ENCODE results near the gene BAIAP2L1.

Gene BAIAP2L1

DNA sequence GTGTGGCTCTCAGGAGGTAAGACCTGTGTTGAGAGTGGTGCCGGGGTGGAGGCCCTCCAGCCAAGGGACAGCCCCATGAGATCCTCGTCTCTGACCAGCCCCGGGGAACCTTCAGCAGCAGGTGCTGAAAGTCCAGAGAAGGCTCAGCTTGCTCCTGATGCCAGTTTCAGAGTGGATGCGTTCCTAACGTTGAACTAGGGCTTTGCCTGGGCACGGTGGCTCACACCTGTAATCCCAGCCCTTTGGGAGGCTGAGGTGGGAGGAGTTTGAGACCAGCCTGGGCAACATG is 45.7 kb downstream of the BAIAP2L1 start:
- TF ChIP-seq ZBTB7A (IDR thresholded peaks at IDR 0.05; ENCODE audit: low read depth) (no peak), REST (IDR thresholded peaks at IDR 0.05; ENCODE audit: low read depth) (no peak), CEBPB (IDR thresholded peaks at IDR 0.05) (no peak), EP300 (IDR thresholded peaks at IDR 0.05; ENCODE audit: borderline replicate concordance) (no peak), TCF12 (IDR thresholded peaks at IDR 0.05; ENCODE audit: low read depth) (no peak), EGR1 (IDR thresholded peaks at IDR 0.05) (no peak), NFIC (IDR thresholded peaks at IDR 0.05) (no peak), CREB1 (IDR thresholded peaks at IDR 0.05; ENCODE audit: low read depth) (no peak), YY1 (IDR thresholded peaks at IDR 0.05; ENCODE audit: low read depth) (no peak)
- TF ChIP-seq, protein P1, sequence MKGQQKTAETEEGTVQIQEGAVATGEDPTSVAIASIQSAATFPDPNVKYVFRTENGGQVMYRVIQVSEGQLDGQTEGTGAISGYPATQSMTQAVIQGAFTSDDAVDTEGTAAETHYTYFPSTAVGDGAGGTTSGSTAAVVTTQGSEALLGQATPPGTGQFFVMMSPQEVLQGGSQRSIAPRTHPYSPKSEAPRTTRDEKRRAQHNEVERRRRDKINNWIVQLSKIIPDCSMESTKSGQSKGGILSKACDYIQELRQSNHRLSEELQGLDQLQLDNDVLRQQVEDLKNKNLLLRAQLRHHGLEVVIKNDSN (IDR thresholded peaks at IDR 0.05), result no peak
- TF ChIP-seq, protein P2, sequence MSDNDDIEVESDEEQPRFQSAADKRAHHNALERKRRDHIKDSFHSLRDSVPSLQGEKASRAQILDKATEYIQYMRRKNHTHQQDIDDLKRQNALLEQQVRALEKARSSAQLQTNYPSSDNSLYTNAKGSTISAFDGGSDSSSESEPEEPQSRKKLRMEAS (IDR thresholded peaks at IDR 0.05), result no peak

GRCh38 chr7:98354511-98355249 is 46.2 kb downstream of the BAIAP2L1 start:
- 0 out of 2 replicates have a peak, but pooled peaks have one; percentile 73 for TF ChIP-seq FOXM1 (IDR thresholded peaks at IDR 0.05; ENCODE audit: borderline replicate concordance, low read depth)
- TF ChIP-seq, protein P1 (IDR thresholded peaks at IDR 0.05), result no peak; the same call in 1 of the 2 replicates
- TF ChIP-seq CEBPB (IDR thresholded peaks at IDR 0.05), result 0 out of 2 replicates have a peak, but pooled peaks have one; percentile 13
- TF ChIP-seq EGR1 (IDR thresholded peaks at IDR 0.05), result no peak
- no peak for TF ChIP-seq REST (IDR thresholded peaks at IDR 0.05; ENCODE audit: low read depth)
- TF ChIP-seq, protein P2 (IDR thresholded peaks at IDR 0.05), result peak; percentile 57; the same call in 1 of the 2 replicates
- peak; percentile 92 for TF ChIP-seq TCF12 (IDR thresholded peaks at IDR 0.05; ENCODE audit: low read depth)
- TF ChIP-seq RAD21 (IDR thresholded peaks at IDR 0.05; ENCODE audit: low read depth), result peak; percentile 39; the same call in 1 of the 2 replicates
- TF ChIP-seq CREB1 (IDR thresholded peaks at IDR 0.05; ENCODE audit: low read depth), result no peak
- 0 out of 2 replicates have a peak, but pooled peaks have one; percentile 0 for TF ChIP-seq TAF1 (IDR thresholded peaks at IDR 0.05; ENCODE audit: low read depth)
- 0 out of 2 replicates have a peak, but pooled peaks have one; percentile 28 for TF ChIP-seq ZBTB7A (IDR thresholded peaks at IDR 0.05; ENCODE audit: low read depth)
- peak; percentile 75 for TF ChIP-seq NFIC (IDR thresholded peaks at IDR 0.05)
- TF ChIP-seq YY1 (IDR thresholded peaks at IDR 0.05; ENCODE audit: low read depth), result peak; percentile 49; the same call in 1 of the 2 replicates
- TF ChIP-seq EP300 (IDR thresholded peaks at IDR 0.05; ENCODE audit: borderline replicate concordance), result peak; percentile 89
- TF ChIP-seq TEAD4 (IDR thresholded peaks at IDR 0.05), result peak; percentile 85

GRCh38 chr7:98354052-98354451 is 46.8 kb downstream of the BAIAP2L1 start:
- no peak for TF ChIP-seq ZBTB7A (IDR thresholded peaks at IDR 0.05; ENCODE audit: low read depth)
- no peak for TF ChIP-seq CEBPB (IDR thresholded peaks at IDR 0.05)
- no peak for TF ChIP-seq RAD21 (IDR thresholded peaks at IDR 0.05; ENCODE audit: low read depth)

DNA sequence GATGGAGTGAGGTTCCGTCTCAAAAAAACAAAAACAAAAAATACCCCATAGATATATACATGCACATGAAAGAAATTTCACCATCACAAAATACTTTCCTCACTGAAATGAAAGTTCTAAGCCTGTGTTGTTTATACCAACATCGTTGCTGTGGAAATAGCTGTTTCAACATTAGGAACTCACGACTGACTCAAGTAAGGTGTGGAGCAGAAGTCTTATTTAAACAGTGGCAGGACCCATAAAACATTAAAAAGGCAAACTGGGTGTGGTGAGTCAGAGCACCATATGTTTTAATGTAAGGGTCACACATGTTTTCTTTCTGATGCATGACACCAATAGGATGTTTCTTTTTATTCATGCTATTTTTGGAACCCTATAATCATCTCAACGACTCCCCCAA is 48.3 kb downstream of the BAIAP2L1 start:
- TF ChIP-seq EGR1 (IDR thresholded peaks at IDR 0.05) (no peak), TCF12 (IDR thresholded peaks at IDR 0.05; ENCODE audit: low read depth) (no peak), CREB1 (IDR thresholded peaks at IDR 0.05; ENCODE audit: low read depth) (no peak), RAD21 (IDR thresholded peaks at IDR 0.05; ENCODE audit: low read depth) (no peak), REST (IDR thresholded peaks at IDR 0.05; ENCODE audit: low read depth) (no peak), FOXM1 (IDR thresholded peaks at IDR 0.05; ENCODE audit: borderline replicate concordance, low read depth) (no peak), EP300 (IDR thresholded peaks at IDR 0.05; ENCODE audit: borderline replicate concordance) (no peak), TEAD4 (IDR thresholded peaks at IDR 0.05) (no peak), NFIC (IDR thresholded peaks at IDR 0.05) (no peak), ZBTB7A (IDR thresholded peaks at IDR 0.05; ENCODE audit: low read depth) (no peak)
- TF ChIP-seq, protein P1 (IDR thresholded peaks at IDR 0.05), result no peak
